Activated T-cell treated with anti-CD3 and anti-CD28 coated beads, Interleukin-2, amount 50 U/mL, for 72 hours (primary cell): Measurements from ENCODE around the gene NFATC3. TPM values are rescaled to one million over a fixed set of nuclear protein-coding genes. Genes with fewer than 3 reads are reported as not detected.
"Not testable (repeated sequence)": the region's sequence is repeated elsewhere in the genome, so short reads cannot be mapped to it uniquely, and the experiment has no call there.

Experiments used
- ATAC-seq, 2 donors: fragments of 150-1000 bp; cut with Tn5 transposase; replicated peaks in 1 of 2; 2 replicates each; pipeline ENCODE4 v1.10.0; 2021; ENCODE audit warnings: moderate library complexity in 2 of 2, mild to moderate bottlenecking in 1 of 2
- DNase-seq, 2 donors: peaks; one replicate each; pipeline ENCODE4 v3.0.0; 2021 to 2022; ENCODE audit warnings: mixed read lengths in 1 of 2
- H3K27ac Mint-ChIP-seq: one replicate; pipeline ENCODE4 v1.8.0; 2022; ENCODE audit warnings: mild to moderate bottlenecking, moderate library complexity, mixed read lengths
- H3K27me3 Mint-ChIP-seq: one replicate; pipeline ENCODE4 v1.8.0; 2022; ENCODE audit warnings: low read depth, mixed read lengths
- H3K36me3 Mint-ChIP-seq, 2 donors: one replicate each; pipeline ENCODE4 v1.8.0; 2022; ENCODE audit warnings: mixed read lengths in 2 of 2, mild to moderate bottlenecking in 1 of 2; ENCODE audit not compliant: insufficient read depth in 2 of 2
- H3K4me1 Mint-ChIP-seq: one replicate; pipeline ENCODE4 v1.8.0; 2022; ENCODE audit warnings: low read depth, mixed read lengths
- H3K4me3 Mint-ChIP-seq, 2 donors: one replicate each; pipeline ENCODE4 v1.8.0; 2022; ENCODE audit warnings: mild to moderate bottlenecking in 2 of 2, mixed read lengths in 2 of 2, moderate library complexity in 2 of 2
- H3K9me3 Mint-ChIP-seq, 2 donors: one replicate each; pipeline ENCODE4 v1.8.0; 2022; ENCODE audit warnings: mixed read lengths in 2 of 2
- total RNA-seq, 2 donors: library from RNA; stranded (reverse); gene quantifications; one replicate each; pipeline ENCODE4 v1.2.3, GENCODE V29; 2022

NFATC3 gene
- total RNA-seq, 2 donors from 2014 or later = 79.7 to 82.5 TPM

DNA sequence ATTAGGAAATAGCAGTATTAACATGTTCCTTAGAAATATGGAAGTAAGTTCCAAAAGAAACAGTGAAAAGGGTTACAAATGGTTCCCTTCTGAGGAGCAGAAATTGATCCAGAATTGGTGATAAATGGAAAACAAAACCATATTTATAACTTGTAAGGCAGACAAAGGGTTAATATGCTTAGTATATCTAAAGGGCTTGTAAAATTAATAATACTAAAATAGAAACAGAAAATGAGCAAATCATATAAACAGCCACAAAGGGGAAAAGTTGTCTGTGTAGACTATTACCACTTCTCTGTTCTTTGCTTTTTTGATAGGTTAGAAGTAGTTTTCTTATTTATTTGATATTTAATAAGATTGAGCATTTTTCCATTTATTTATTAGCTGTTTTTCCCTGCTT is 64.4 kb downstream of the NFATC3 start:
- no peaks in the 10 kb centered on the region for H3K27me3 Mint-ChIP-seq

DNA sequence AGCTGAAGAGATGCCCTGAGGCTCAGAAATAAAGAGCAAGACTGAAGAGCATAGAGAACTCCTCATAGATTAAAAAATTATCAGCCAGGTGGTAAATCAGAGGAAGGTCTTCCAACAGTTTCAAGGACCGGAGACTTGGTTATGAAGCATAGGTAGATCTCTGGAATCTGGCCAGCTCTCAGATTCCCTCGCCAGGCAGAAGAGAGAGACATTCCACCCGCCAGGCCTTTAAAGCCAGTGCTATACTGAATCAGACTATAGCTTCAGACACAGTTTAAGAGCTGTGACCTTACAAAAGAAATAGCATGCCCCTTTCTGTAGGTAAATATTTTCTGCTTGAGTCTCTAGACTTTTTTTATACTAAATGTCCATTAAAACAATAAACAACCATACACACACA is 70.3 kb downstream of the NFATC3 start:
- DNase-seq (no peak), ATAC-seq (no peak)
- no peaks in the 10 kb centered on the region for H3K9me3 Mint-ChIP-seq
- no peak overlapping the region for H3K4me3 Mint-ChIP-seq
- H3K27me3 Mint-ChIP-seq = no peaks in the 10 kb centered on the region
- H3K36me3 Mint-ChIP-seq = peaks cover 0 to 7% of the 10 kb centered on the region in 2 donors
- H3K27ac Mint-ChIP-seq = peak overlapping the region; percentile 64
- peaks cover 5% of the 10 kb centered on the region for H3K4me1 Mint-ChIP-seq

More for the DNA sequence above, 64.4 kb downstream of the NFATC3 start:
- Mint-ChIP-seq H3K27ac (no peak overlapping the region), H3K4me3 (no peak overlapping the region), H3K4me1 (peaks cover 29% of the 10 kb centered on the region), H3K36me3 (peaks cover 0 to 9% of the 10 kb centered on the region in 2 donors), H3K9me3 (no peaks in the 10 kb centered on the region)
- DNase-seq (no peak), ATAC-seq (no peak)

DNA sequence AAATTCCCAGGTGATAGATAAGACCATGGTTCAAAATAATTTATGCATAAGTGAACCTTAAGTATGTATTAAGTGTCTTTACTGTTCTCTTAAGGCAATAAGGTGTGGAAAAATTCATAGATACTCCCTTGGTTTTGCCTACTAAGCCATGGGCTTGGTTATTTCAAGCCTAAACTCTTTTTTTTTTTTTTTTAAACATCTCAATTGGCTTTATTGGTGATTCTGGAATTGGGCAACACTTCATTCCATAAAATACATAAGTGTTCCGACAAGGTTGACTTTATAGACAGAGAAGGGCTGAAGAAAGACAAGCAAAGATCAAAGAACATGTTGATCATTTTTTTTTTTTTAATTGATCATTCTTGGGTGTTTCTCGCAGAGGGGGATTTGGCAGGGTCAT is 77.2 kb downstream of the NFATC3 start:
- peak overlapping the region; percentile 60 for H3K27ac Mint-ChIP-seq
- peaks cover 5% of the 10 kb centered on the region for H3K4me1 Mint-ChIP-seq
- H3K4me3 Mint-ChIP-seq = no peak overlapping the region
- ATAC-seq (no peak), DNase-seq (no peak)
- H3K9me3 Mint-ChIP-seq = no peaks in the 10 kb centered on the region
- H3K27me3 Mint-ChIP-seq = no peaks in the 10 kb centered on the region
- peaks cover 0 to 20% of the 10 kb centered on the region in 2 donors for H3K36me3 Mint-ChIP-seq

DNA sequence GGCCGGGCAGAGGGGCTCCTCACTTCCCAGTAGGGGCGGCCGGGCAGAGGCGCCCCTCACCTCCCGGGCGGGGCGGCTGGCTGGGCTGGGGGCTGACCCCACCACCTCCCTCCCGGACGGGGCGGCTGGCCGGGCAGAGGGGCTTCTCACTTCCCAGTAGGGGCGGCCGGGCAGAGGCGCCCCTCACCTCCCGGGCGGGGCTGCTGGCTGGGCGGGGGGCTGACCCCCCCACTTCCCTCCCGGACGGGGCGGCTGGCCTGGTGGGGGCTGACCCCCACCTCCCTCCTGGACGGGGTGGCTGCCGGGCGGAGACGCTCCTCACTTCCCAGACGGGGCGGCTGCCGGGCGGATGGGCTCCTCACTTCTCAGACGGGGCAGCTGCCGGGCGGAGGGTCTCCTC is 78.1 kb downstream of the NFATC3 start:
- H3K4me3 Mint-ChIP-seq, H3K9me3 Mint-ChIP-seq, H3K27me3 Mint-ChIP-seq, H3K4me1 Mint-ChIP-seq, H3K27ac Mint-ChIP-seq, ATAC-seq, DNase-seq: not testable (repeated sequence)
- peaks cover 0 to 20% of the 10 kb centered on the region in 2 donors for H3K36me3 Mint-ChIP-seq

DNA sequence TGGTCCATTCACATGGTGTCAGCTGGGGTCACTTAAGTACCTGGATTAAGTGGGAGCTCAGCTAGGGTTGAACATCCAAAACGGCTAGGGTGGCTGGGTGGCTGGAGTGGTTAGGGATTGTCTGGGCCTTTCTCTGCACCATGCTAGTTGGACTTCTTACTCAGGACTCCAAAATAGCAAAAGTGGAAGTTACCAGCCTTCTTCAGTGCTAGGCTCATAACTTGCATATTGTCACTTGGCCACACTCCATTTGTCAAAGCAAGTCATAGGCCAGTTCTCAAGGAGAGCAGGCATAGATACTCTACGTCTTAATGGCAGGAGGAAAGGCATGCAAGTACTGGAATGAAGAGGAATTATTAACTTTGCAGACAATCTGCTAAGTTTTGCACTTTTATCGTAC is 81.1 kb downstream of the NFATC3 start:
- Mint-ChIP-seq H3K9me3 (no peaks in the 10 kb centered on the region), H3K27ac (no peak overlapping the region), H3K4me3 (no peak overlapping the region), H3K36me3 (peaks cover 0 to 16% of the 10 kb centered on the region in 2 donors), H3K4me1 (no peaks in the 10 kb centered on the region), H3K27me3 (no peaks in the 10 kb centered on the region)
- DNase-seq = no peak
- ATAC-seq = no peak

- peak overlapping the region; percentile 92 for H3K27ac Mint-ChIP-seq
- no peak overlapping the region for H3K4me3 Mint-ChIP-seq
- H3K9me3 Mint-ChIP-seq = no peaks in the 10 kb centered on the region
- no peak for DNase-seq
- peak in 1 of 2 donors; percentile 73 for ATAC-seq
- H3K36me3 Mint-ChIP-seq = peaks cover 12 to 39% of the 10 kb centered on the region in 2 donors
- H3K27me3 Mint-ChIP-seq = no peaks in the 10 kb centered on the region
- peaks cover 9% of the 10 kb centered on the region for H3K4me1 Mint-ChIP-seq
These were observed 94.1 kb downstream of the NFATC3 start for GRCh38 chr16:68179196-68179795.

DNA sequence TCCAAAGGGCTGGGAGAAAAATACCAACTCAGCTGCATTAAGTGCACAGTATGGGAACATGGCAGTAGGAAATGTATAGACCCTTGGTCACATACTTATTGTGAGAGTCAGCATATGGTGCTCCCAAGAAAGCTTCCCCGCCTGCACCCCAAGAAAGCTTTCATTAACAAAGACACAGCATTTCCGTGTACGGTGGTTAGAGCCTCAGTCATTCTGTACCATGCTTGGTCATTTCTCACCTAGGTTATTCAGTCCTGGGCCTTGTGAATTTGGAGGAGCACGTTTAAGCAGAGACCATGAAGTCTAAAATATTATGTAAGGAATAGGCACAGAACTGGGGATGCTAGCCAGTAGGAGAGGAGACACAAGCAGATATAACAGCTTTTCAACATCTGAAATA is 94.7 kb downstream of the NFATC3 start:
- Mint-ChIP-seq H3K27me3 (no peaks in the 10 kb centered on the region), H3K9me3 (no peaks in the 10 kb centered on the region), H3K27ac (peak overlapping the region; percentile 92), H3K36me3 (peaks cover 11 to 39% of the 10 kb centered on the region in 2 donors), H3K4me1 (peaks cover 9% of the 10 kb centered on the region), H3K4me3 (no peak overlapping the region)
- ATAC-seq = peak; percentile 20 to 67
- peak in 1 of 2 donors; percentile 9 for DNase-seq

DNA sequence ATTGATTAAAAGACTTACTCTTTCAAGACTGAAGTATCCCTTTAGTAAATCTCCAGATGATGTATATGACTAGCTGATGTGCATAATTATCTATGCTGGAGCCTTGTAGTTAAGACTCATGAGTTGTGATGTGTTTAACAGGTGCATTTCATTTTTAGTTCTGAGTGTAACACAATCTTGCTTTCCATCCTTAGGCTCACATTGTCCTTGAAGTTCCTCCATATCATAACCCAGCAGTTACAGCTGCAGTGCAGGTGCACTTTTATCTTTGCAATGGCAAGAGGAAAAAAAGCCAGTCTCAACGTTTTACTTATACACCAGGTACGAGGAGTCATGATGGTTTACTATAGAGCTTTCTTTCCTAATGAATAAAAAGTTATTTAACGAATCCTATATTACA is 97.9 kb downstream of the NFATC3 start:
- Mint-ChIP-seq H3K27ac (peak overlapping the region; percentile 87), H3K27me3 (no peaks in the 10 kb centered on the region), H3K36me3 (peaks cover 9 to 32% of the 10 kb centered on the region in 2 donors), H3K4me3 (no peak overlapping the region), H3K9me3 (no peaks in the 10 kb centered on the region), H3K4me1 (peaks cover 9% of the 10 kb centered on the region)
- ATAC-seq (no peak), DNase-seq (no peak)

GRCh38 chr16:68186877-68187276 is 101.7 kb downstream of the NFATC3 start:
- H3K9me3 Mint-ChIP-seq = no peaks in the 10 kb centered on the region
- no peak overlapping the region for H3K27ac Mint-ChIP-seq
- DNase-seq (no peak), ATAC-seq (no peak)
- H3K4me1 Mint-ChIP-seq = no peaks in the 10 kb centered on the region
- no peak overlapping the region for H3K4me3 Mint-ChIP-seq
- no peaks in the 10 kb centered on the region for H3K27me3 Mint-ChIP-seq
- peaks cover 13 to 39% of the 10 kb centered on the region in 2 donors for H3K36me3 Mint-ChIP-seq

DNA sequence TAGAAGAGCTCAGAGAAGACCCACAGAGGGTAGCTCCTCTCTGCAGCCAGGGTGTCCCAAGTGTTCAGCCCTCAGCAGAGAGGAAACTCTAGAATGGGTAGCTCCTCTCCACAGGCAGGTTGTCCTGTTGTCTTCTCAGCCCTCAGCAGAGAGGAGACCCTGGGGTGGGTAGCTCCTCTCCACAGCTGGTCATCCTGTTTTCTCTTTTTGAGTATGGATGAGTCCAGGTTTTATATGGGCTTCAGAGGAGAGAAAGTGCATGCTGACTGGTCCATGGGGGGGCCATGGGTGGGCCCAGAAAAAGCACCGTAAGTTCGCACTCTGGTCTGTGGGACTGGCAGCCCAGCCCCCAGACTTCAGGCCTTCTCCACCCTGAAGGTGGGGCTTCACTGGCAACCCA is 102.3 kb downstream of the NFATC3 start:
- ATAC-seq (no peak), DNase-seq (no peak)
- H3K27me3 Mint-ChIP-seq = no peaks in the 10 kb centered on the region
- H3K36me3 Mint-ChIP-seq = peaks cover 13 to 37% of the 10 kb centered on the region in 2 donors
- no peak overlapping the region for H3K27ac Mint-ChIP-seq
- no peaks in the 10 kb centered on the region for H3K9me3 Mint-ChIP-seq
- H3K4me3 Mint-ChIP-seq = no peak overlapping the region
- H3K4me1 Mint-ChIP-seq = no peaks in the 10 kb centered on the region

- Mint-ChIP-seq H3K9me3 (no peaks in the 10 kb centered on the region), H3K27ac (no peak overlapping the region), H3K36me3 (peaks cover 16 to 37% of the 10 kb centered on the region in 2 donors), H3K27me3 (no peaks in the 10 kb centered on the region), H3K4me3 (no peak overlapping the region), H3K4me1 (no peaks in the 10 kb centered on the region)
- ATAC-seq (no peak), DNase-seq (no peak)
These were observed 103.0 kb downstream of the NFATC3 start for GRCh38 chr16:68188170-68188569.

DNA sequence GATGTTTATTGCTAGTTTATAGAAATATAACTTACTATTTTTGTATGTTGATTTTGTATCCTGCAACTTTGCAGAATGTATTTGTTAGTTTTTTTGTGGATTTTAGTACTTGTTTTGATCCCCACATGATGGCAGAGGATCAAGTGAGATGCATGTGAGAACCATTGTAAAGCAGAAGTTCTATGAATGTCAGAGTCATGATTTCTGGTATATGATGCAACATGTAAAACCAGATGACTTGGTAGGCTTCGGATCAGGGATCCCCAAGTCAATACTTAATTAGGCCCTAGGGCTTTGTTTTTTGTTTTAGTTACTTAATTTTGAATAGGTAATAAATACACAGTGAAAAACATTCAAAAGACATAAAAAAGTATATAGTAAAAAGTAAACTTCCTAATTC is 104.9 kb downstream of the NFATC3 start:
- no peaks in the 10 kb centered on the region for H3K27me3 Mint-ChIP-seq
- peaks cover 13 to 28% of the 10 kb centered on the region in 2 donors for H3K36me3 Mint-ChIP-seq
- ATAC-seq (no peak), DNase-seq (no peak)
- H3K4me1 Mint-ChIP-seq = no peaks in the 10 kb centered on the region
- H3K9me3 Mint-ChIP-seq = no peaks in the 10 kb centered on the region
- no peak overlapping the region for H3K4me3 Mint-ChIP-seq
- H3K27ac Mint-ChIP-seq = no peak overlapping the region

GRCh38 chr16:68190736-68191510 is 105.8 kb downstream of the NFATC3 start:
- ATAC-seq = no peak
- peaks cover 13 to 26% of the 10 kb centered on the region in 2 donors for H3K36me3 Mint-ChIP-seq

More at GRCh38 chr16:68190736-68191510, 105.8 kb downstream of the NFATC3 start:
- H3K4me1 Mint-ChIP-seq = no peaks in the 10 kb centered on the region
- no peaks in the 10 kb centered on the region for H3K27me3 Mint-ChIP-seq
- no peak overlapping the region for H3K4me3 Mint-ChIP-seq
- DNase-seq = no peak
- no peaks in the 10 kb centered on the region for H3K9me3 Mint-ChIP-seq
- no peak overlapping the region for H3K27ac Mint-ChIP-seq
